ENCODE results near the gene DNAH10.
"Not testable (repeated sequence)": the region's sequence is repeated elsewhere in the genome, so short reads cannot be mapped to it uniquely, and the experiment has no call there.

DNAH10 gene

GRCh38 chr12:123937707-123938591, 175.8 kb downstream of the DNAH10 start:
- DNase-seq = no peak

- no peak for DNase-seq
These were observed 176.8 kb downstream of the DNAH10 start for GRCh38 chr12:123938679-123939480.

DNA sequence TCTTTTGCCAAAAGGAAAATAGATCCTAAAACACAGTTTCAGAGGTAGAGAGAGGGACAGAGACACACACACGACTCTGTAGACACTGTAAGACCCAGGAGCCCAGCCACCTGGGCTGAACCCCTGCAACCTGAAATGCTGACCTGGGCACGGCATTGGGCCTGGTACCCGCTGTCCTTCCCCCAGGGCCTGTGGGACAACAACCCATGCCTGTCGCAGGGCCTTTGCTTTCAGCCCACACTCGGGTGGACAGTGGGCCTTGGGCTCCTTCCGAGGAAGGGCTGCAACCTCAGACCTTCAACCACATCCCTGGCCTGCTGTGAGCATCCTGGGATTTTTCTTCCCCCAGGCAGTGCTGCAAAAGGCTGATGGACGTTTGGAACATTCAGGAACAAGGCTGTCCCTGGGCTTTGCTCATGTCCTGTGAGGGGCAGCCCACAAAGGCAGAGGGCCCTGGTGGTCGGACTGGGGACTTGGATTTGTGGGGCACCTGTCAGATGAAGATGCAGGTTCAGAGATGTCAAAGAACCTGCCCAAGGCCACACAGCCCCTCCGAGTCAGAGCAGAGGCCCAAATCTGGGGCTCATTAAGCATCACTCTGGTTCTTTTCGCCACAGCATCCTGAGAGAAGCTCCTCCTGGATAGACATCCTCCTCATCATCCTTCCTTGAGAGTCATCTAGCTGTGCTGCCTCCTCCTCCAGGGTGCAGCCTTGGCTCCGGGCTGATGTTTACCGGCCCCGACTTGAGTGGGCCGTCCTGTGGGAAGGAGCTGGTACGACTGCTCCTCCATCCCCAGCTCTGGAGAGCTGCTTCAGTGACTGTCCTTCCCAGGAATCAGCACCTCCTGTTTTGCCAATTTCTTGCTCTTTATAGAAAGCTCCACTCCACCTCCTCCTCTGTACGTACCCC, 177.9 kb downstream of the DNAH10 start:
- no peak for DNase-seq

DNA sequence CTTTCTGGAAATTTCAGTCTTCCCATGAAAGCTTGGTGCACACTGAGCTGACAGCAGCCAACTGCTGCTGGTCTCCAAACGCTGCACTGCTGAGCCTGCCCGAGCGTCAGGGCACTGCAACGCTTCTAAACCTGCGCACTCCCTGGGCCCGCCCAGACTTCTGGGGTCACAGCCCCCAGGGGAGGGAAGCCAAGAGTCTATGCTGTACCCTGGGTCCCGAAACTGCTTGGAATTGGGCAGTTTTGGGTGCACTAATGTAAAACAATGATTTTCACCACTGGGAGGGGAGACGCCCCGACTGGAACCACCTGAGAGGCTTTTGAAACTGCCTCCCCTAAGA, 178.5 kb downstream of the DNAH10 start:
- DNase-seq = no peak

GRCh38 chr12:123941000-123941399, 178.9 kb downstream of the DNAH10 start:
- DNase-seq = no peak

DNA sequence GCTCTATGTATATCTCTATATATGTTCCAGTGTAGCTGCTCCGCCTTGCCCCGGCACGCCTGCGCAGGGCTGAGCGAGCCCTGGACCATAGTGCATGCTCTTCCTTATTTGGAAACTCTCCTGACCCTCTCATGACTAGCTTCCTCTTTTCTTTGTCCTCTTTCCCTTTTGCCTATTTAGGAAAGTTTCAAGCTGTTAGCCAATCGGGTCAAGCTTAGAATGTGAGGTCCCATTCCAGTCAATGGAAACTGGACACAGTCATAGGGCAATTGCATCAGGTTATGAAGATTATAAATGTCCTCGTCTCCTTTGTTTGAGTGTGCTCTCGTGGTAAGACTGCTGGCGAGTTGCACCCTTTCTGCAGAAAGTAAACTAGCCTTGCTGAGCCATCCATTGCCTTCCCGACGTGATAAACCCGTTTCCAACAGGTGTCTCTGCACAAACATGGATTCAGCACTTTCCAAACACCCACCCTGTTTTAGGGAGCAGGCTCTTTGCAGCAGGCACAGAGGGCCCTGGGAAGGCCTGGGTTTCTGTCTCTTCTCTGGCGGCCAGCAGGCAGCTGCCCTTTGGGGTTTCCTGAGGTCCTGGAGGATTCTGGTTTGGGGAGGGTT, 179.6 kb downstream of the DNAH10 start:
- DNase-seq = no peak

DNA sequence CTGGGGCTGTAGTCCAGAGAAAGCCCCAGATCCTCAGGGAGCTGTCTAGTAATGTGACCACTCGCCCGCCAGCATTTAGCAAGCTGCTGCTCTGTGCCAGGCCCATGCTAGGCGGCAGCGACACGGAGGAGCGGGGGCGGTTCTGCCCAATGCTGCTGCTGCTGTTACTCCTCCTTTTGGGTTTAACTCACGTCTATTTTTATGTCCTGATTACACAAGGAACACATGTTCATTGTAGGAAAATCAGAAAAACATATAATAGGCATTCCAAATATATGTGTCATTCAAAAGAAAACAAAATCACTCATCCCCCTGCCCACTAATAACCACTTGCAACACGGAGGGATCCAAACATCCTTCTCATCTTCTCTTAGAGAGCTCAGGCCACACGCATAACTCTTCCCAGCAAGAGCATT, 180.1 kb downstream of the DNAH10 start:
- no peak for DNase-seq

DNA sequence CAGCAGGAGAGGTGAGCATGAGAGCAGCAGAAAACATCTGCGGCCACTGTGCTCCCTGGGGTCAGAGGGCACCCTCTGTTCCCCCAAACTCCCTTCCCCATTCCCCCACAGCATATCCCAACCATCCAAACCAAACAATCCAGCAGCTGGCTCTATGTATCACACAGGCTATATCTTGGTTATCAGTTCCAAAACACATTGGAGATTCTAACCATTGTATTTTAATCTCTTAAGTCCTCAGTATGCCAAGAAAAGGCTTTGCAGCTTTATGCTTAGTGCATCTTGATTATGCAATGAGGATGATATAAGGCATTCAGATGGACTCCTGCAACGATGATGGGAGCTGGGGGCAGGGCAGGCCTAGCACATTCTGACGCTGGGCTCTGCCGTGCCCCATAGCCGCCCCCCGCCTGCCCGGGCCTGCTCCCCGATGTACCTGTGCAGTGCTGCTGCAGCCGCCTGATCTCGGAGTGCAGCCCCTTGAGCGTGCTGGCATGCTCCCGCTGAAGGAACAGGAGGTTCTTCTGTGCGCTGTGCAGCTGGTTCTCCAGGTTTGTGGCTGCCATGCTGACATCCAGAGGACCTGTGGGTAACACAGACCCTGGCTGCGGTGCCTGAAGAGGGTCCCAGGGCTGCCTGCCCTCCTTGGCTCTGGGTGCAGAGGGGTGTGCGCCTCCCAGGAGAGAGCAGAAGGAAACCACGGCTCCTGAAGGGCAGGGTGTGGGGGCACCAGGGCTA, 181.0 kb downstream of the DNAH10 start:
- no peak for DNase-seq

DNA sequence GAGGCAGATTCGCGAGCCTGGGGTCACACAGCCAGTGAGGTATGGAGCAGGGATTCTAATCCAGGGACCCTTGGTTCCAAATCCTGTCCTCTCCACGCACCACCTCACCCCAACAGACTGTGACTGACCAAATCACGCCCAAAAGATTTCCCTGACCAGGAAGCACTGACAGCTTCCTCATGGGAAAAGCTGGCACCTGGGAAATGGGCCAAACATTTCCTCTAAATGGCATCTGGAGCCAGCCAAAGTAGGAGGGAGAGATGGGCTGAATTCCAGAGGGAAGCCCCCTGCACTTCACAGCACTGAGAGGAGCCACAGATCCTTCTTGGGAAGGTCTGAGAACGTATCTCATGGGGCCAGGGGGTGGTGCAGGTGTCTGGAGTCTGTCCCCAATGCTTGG, 181.7 kb downstream of the DNAH10 start:
- DNase-seq = no peak

- no peak for DNase-seq
These were observed 182.6 kb downstream of the DNAH10 start for GRCh38 chr12:123944696-123945095.

DNA sequence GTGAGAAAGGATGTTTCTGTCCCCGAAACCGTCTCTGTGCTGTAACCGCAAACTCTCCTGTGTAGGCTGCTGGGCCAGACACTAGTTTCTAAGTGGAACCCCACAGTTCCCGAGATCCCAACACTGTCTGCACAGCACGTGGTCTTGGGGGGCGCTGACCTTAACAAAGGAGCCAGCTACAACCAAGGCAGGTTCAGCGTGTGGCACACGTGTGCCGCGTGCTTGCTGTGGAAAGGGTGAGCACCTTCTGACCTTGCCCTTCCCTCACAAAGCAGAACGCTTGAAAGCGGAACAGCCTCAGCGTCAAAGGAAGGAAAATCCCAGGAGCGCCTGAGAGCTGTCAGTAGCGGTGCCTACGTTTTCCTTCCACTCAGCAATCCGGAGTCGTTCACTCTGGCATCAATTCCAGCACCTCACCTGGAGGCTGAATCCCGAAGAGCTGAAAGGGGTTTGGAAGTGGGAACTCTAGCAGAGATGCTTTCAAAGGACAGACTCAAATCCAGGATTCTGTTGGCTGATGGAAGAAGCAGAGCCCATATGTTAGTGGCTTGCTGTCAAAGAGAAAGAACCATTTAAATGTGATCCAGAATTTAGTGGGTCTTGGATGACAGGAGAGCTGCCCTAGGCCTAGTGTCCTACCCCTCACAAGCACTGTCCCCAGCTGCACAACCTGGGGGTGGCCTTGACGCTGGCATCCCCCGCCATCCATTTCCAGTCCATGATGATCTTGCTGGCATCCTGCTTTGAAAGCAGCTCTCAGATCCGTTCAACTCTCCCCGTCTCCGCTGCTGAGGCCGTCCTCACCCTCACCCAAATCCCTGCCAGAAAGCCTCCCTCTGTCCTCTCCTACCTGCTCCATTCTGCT, 183.4 kb downstream of the DNAH10 start:
- DNase-seq = no peak

DNA sequence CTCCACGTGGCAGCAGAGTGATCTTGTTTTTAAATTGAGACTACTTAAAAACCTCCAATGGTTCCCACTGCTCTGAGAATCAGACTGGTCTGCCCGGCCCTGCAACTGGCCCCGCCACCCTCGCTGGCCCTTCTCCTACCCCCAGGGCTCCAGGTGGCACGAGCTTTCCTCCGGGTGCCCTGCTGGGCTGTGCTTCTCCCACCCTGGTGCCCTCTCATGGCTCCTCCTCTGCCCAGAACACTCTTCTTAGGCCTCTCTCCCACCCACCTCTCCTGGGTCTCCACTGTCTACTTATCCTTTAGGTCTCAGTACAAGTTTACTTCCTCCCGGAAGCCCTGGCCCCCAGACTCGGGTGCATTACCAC, 184.0 kb downstream of the DNAH10 start:
- DNase-seq = no peak

GRCh38 chr12:123946516-123947505, 184.7 kb downstream of the DNAH10 start:
- not testable (repeated sequence) for DNase-seq

- DNase-seq = not testable (repeated sequence)
These were observed 185.4 kb downstream of the DNAH10 start for GRCh38 chr12:123947531-123947930.

GRCh38 chr12:123948401-123948795, 186.3 kb downstream of the DNAH10 start:
- DNase-seq = no peak

- DNase-seq = no peak
These were observed 187.0 kb downstream of the DNAH10 start for GRCh38 chr12:123948796-123949769.

- no peak for DNase-seq
These were observed 187.7 kb downstream of the DNAH10 start for GRCh38 chr12:123949770-123950165.
